Hippocampal formation (tissue), 2 donors: ENCODE data around the gene GPC5.
"Not testable (repeated sequence)": the region's sequence is repeated elsewhere in the genome, so short reads cannot be mapped to it uniquely, and the experiment has no call there.

Experiments
- DNase-seq, 2 donors: peaks; one replicate each; lab custom pipeline; 2025; lab: John Stamatoyannopoulos, UW

The GPC5 gene

GRCh38 chr13:92461402-92461801 lies 1063.0 kb downstream of the GPC5 start:
- DNase-seq, result no peak

- DNase-seq, result no peak
These were observed 1063.4 kb downstream of the GPC5 start for GRCh38 chr13:92461831-92462230.

GRCh38 chr13:92463134-92463533 lies 1064.7 kb downstream of the GPC5 start:
- DNase-seq, result no peak

- DNase-seq, result no peak
These were observed 1075.5 kb downstream of the GPC5 start for GRCh38 chr13:92473765-92474475.

GRCh38 chr13:92480387-92480786 lies 1082.0 kb downstream of the GPC5 start:
- no peak for DNase-seq

- DNase-seq, result not testable (repeated sequence)
These were observed 1084.4 kb downstream of the GPC5 start for GRCh38 chr13:92482790-92483189.

GRCh38 chr13:92483894-92484293 lies 1085.5 kb downstream of the GPC5 start:
- no peak for DNase-seq

GRCh38 chr13:92487238-92487637 lies 1088.8 kb downstream of the GPC5 start:
- DNase-seq, result no peak

GRCh38 chr13:92488249-92488852 lies 1089.9 kb downstream of the GPC5 start:
- DNase-seq, result no peak

GRCh38 chr13:92491839-92492238 lies 1093.4 kb downstream of the GPC5 start:
- no peak for DNase-seq

- no peak for DNase-seq
These were observed 1096.5 kb downstream of the GPC5 start for GRCh38 chr13:92494915-92495314.

- no peak for DNase-seq
These were observed 1101.8 kb downstream of the GPC5 start for GRCh38 chr13:92500192-92500591.

- DNase-seq, result no peak
These were observed 1112.0 kb downstream of the GPC5 start for GRCh38 chr13:92510416-92510815.

- no peak for DNase-seq
These were observed 1114.4 kb downstream of the GPC5 start for GRCh38 chr13:92512852-92513251.

GRCh38 chr13:92513672-92514071 lies 1115.3 kb downstream of the GPC5 start:
- no peak for DNase-seq

GRCh38 chr13:92514420-92515125 lies 1116.2 kb downstream of the GPC5 start:
- no peak for DNase-seq

- DNase-seq, result not testable (repeated sequence)
These were observed 1118.5 kb downstream of the GPC5 start for GRCh38 chr13:92516878-92517277.

- DNase-seq, result not testable (repeated sequence)
These were observed 1120.2 kb downstream of the GPC5 start for GRCh38 chr13:92518622-92519021.

GRCh38 chr13:92530364-92530763 lies 1131.9 kb downstream of the GPC5 start:
- DNase-seq, result no peak

GRCh38 chr13:92535222-92536006 lies 1137.0 kb downstream of the GPC5 start:
- DNase-seq, result no peak

- no peak for DNase-seq
These were observed 1139.0 kb downstream of the GPC5 start for GRCh38 chr13:92537471-92537870.

- no peak for DNase-seq
These were observed 1139.7 kb downstream of the GPC5 start for GRCh38 chr13:92538164-92538563.
